ENCODE results near the gene CCDC12. TPM values are rescaled to one million over a fixed set of nuclear protein-coding genes. Genes with fewer than 3 reads are reported as not detected.

Gene CCDC12
- total and polyA plus RNA-seq, 9 of the 15 experiments (the other 6 are each of a cell fraction or from before 2014, with no cell fraction given): 8.9 to 201 (median 86.9) TPM

- TF ChIP-seq ZNF740 (CRISPR knock-in tag; IDR thresholded peaks at IDR 0.05) (no peak), ZNF740 (tag; IDR thresholded peaks at IDR 0.05) (no peak), DLX4 (CRISPR knock-in tag; IDR thresholded peaks at IDR 0.05) (no peak), GTF2F1 (IDR thresholded peaks at IDR 0.05; ENCODE audit: low read depth, low read length) (no peak), ZBTB5 (IDR thresholded peaks at IDR 0.05) (no peak), SMARCA5 (IDR thresholded peaks at IDR 0.05) (no peak), TAL1 (IDR thresholded peaks at IDR 0.05) (no peak), HDGF (IDR thresholded peaks at IDR 0.05) (no peak), ZNF3 (CRISPR knock-in tag; IDR thresholded peaks at IDR 0.05) (no peak), MAFK (IDR thresholded peaks at IDR 0.05; ENCODE audit: low read length) (no peak), E2F6 (IDR thresholded peaks at IDR 0.05; ENCODE audit: borderline replicate concordance in 1 of 2, extremely low read depth in 1 of 2, insufficient read depth in 1 of 2, insufficient read length in 1 of 2, low read depth in 1 of 2, low read length in 1 of 2, poor library complexity in 1 of 2, severe bottlenecking in 1 of 2) (no peak), MIER1 (IDR thresholded peaks at IDR 0.05; ENCODE audit: low read depth) (no peak), CBX1 (IDR thresholded peaks at IDR 0.05; ENCODE audit: low read depth) (no peak), SMARCE1 (IDR thresholded peaks at IDR 0.05) (no peak), C11orf30 (IDR thresholded peaks at IDR 0.05; ENCODE audit: low read depth) (no peak), KDM1A (IDR thresholded peaks at IDR 0.05) (peak; percentile 73 to 85), ARNT (IDR thresholded peaks at IDR 0.05) (no peak), ZNF12 (CRISPR knock-in tag; IDR thresholded peaks at IDR 0.05) (no peak; the same call in 1 of the 2 replicates), SOX6 (IDR thresholded peaks at IDR 0.05) (peak; percentile 16; the same call in 1 of the 2 replicates), TBL1XR1 (IDR thresholded peaks at IDR 0.05; ENCODE audit: low read length in 2 of 2) (peak in 1 of 2 experiments; percentile 48; a peak in 1 of 4 replicates), TCFL5 (CRISPR knock-in tag; conservative IDR thresholded peaks at IDR 0.05) (no peak), ZNF583 (CRISPR knock-in tag; IDR thresholded peaks at IDR 0.05) (no peak), TAF1 (IDR thresholded peaks at IDR 0.05; ENCODE audit: control insufficient read depth, extremely low read depth, insufficient read depth, low read length, severe bottlenecking) (no peak), NR2C1 (IDR thresholded peaks at IDR 0.05) (peak; percentile 82), NR2C1 (tag; IDR thresholded peaks at IDR 0.05) (peak; percentile 89), RBBP5 (IDR thresholded peaks at IDR 0.05; ENCODE audit: borderline replicate concordance, insufficient read depth, low read length, poor library complexity, severe bottlenecking) (peak; percentile 22), NFXL1 (CRISPR knock-in tag; IDR thresholded peaks at IDR 0.05) (no peak)
Observed at GRCh38 chr3:46948830-46949671, 27.5 kb downstream of the CCDC12 start (continued).
